Fibroblast of lung (primary cell): ENCODE results near the gene COTL1.

Source experiments
- EZH2 ChIP-seq: IDR thresholded peaks from 2 replicates; pipeline ENCODE4 v1.5.1; 2012; ENCODE audit warnings: low read length, control low read depth, mild to moderate bottlenecking; ENCODE audit errors: missing control alignments
- TF ChIP-seq, protein P1 (sequence below), 2 donors: IDR thresholded peaks in 1 of 2; conservative IDR thresholded peaks in 1 of 2; 1 replicate in 1 of 2; 2 replicates in 1 of 2; pipeline ENCODE4 v1.5.1; 2011 to 2012; ENCODE audit warnings: low read length in 2 of 2, control low read depth in 1 of 2, inconsistent platforms in 1 of 2, low read depth in 1 of 2, mild to moderate bottlenecking in 1 of 2

GRCh38 chr16:84630446-84631152 lies 12.7 kb upstream of the COTL1 start:
- TF ChIP-seq, protein P1, sequence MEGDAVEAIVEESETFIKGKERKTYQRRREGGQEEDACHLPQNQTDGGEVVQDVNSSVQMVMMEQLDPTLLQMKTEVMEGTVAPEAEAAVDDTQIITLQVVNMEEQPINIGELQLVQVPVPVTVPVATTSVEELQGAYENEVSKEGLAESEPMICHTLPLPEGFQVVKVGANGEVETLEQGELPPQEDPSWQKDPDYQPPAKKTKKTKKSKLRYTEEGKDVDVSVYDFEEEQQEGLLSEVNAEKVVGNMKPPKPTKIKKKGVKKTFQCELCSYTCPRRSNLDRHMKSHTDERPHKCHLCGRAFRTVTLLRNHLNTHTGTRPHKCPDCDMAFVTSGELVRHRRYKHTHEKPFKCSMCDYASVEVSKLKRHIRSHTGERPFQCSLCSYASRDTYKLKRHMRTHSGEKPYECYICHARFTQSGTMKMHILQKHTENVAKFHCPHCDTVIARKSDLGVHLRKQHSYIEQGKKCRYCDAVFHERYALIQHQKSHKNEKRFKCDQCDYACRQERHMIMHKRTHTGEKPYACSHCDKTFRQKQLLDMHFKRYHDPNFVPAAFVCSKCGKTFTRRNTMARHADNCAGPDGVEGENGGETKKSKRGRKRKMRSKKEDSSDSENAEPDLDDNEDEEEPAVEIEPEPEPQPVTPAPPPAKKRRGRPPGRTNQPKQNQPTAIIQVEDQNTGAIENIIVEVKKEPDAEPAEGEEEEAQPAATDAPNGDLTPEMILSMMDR (conservative IDR thresholded peaks at IDR 0.05 in 1 of 2, IDR thresholded peaks at IDR 0.05 in 1 of 2; ENCODE audit: low read depth in 1 of 2, low read length in 2 of 2): no peak
- TF ChIP-seq EZH2: no peak
